CD14-positive monocyte (primary cell): Measurements from ENCODE around the gene CMTM1. TPM values are rescaled to one million over a fixed set of nuclear protein-coding genes. Genes with fewer than 3 reads are reported as not detected.
A peak's percentile ranks its signal among the peaks of the same experiment; 100 is the strongest.

Source experiments
- DNase-seq, 3 donors: peaks; one replicate each; pipeline ENCODE4 v3.0.0-alpha.2; 2011 to 2022
- H2AFZ ChIP-seq: 2 replicates; pipeline ENCODE4 v1.6.0; 2012; ENCODE audit warnings: mild to moderate bottlenecking, low read depth, low read length, inconsistent platforms; ENCODE audit not compliant: insufficient read depth, poor library complexity, severe bottlenecking
- H3K27ac ChIP-seq, 2 donors: 1 replicate in 1 of 2; 2 replicates in 1 of 2; pipeline ENCODE4 v1.5.1; 2012 to 2013; ENCODE audit warnings: low read length in 2 of 2, control low read depth in 1 of 2, inconsistent platforms in 1 of 2, low read depth in 1 of 2, mild to moderate bottlenecking in 1 of 2
- H3K27me3 ChIP-seq, 2 donors: one replicate each; pipeline versions ENCODE4 v1.6.0 to v1.6.1; 2011 to 2013; ENCODE audit warnings: low read length in 2 of 2; ENCODE audit not compliant: control insufficient read depth in 2 of 2, insufficient read depth in 2 of 2
- H3K36me3 ChIP-seq, 2 donors: replicated peaks in 1 of 2; 1 replicate in 1 of 2; 2 replicates in 1 of 2; pipeline versions ENCODE4 v1.5.1 to v1.6.1; 2012 to 2013; ENCODE audit warnings: low read length in 2 of 2, control low read depth in 1 of 2, inconsistent platforms in 1 of 2, mild to moderate bottlenecking in 1 of 2; ENCODE audit not compliant: insufficient read depth in 2 of 2, control insufficient read depth in 1 of 2
- H3K4me1 ChIP-seq, 2 donors: 1 replicate in 1 of 2; 2 replicates in 1 of 2; pipeline versions ENCODE4 v1.5.1 to v1.6.1; 2012 to 2013; ENCODE audit warnings: low read length in 2 of 2, control low read depth in 1 of 2, inconsistent platforms in 1 of 2, mild to moderate bottlenecking in 1 of 2, moderate library complexity in 1 of 2; ENCODE audit not compliant: insufficient read depth in 2 of 2, control insufficient read depth in 1 of 2
- H3K4me2 ChIP-seq: replicated peaks from 2 replicates; pipeline ENCODE3; 2012; ENCODE audit warnings: low read length, moderate library complexity, mild to moderate bottlenecking; ENCODE audit not compliant: poor library complexity, severe bottlenecking; ENCODE audit errors: extremely low read depth
- H3K4me3 ChIP-seq, 3 experiments: fragments of 200-600 bp in 1 of 3; sonication (generic) in 1 of 3; replicated peaks in 1 of 3; 1 replicate in 2 of 3; 2 replicates in 1 of 3; pipeline ENCODE4 v1.5.1; 2011 to 2013; ENCODE audit warnings: low read length in 3 of 3, mild to moderate bottlenecking in 3 of 3, control low read depth in 2 of 3, low read depth in 2 of 3, inconsistent platforms in 1 of 3, moderate library complexity in 1 of 3
- H3K79me2 ChIP-seq: 2 replicates; pipeline ENCODE4 v1.6.0; 2012; ENCODE audit warnings: mild to moderate bottlenecking, control low read depth, inconsistent platforms, low read length, moderate library complexity; ENCODE audit not compliant: insufficient read depth
- H3K9ac ChIP-seq: 2 replicates; pipeline ENCODE4 v1.6.0; 2017; ENCODE audit warnings: low read length, mild to moderate bottlenecking; ENCODE audit not compliant: insufficient read depth, poor library complexity, severe bottlenecking
- H3K9me3 ChIP-seq, 2 donors: replicated peaks in 1 of 2; 1 replicate in 1 of 2; 2 replicates in 1 of 2; pipeline versions ENCODE4 v1.5.1 to v1.6.1; 2012 to 2013; ENCODE audit warnings: low read length in 2 of 2, control low read depth in 1 of 2; ENCODE audit not compliant: control insufficient read depth in 1 of 2, insufficient read depth in 1 of 2
- H4K20me1 ChIP-seq: 2 replicates; pipeline ENCODE4 v1.6.0; 2012; ENCODE audit warnings: mild to moderate bottlenecking, low read length, control low read depth, moderate library complexity; ENCODE audit not compliant: insufficient read depth
- H3K27ac Mint-ChIP-seq, 7 donors: one replicate each; pipeline ENCODE4 v1.8.0; 2020; ENCODE audit warnings: mild to moderate bottlenecking in 7 of 7, mixed read lengths in 7 of 7, moderate library complexity in 6 of 7, inconsistent platforms in 2 of 7
- H3K27me3 Mint-ChIP-seq, 3 donors: one replicate each; pipeline ENCODE4 v1.8.0; 2021 to 2022; ENCODE audit warnings: low read depth in 3 of 3, mild to moderate bottlenecking in 3 of 3, mixed read lengths in 3 of 3, moderate library complexity in 3 of 3, inconsistent platforms in 1 of 3
- H3K36me3 Mint-ChIP-seq, 2 donors: one replicate each; pipeline ENCODE4 v1.8.0; 2020; ENCODE audit warnings: mixed read lengths in 2 of 2, inconsistent platforms in 1 of 2, mild to moderate bottlenecking in 1 of 2
- H3K4me1 Mint-ChIP-seq: one replicate; pipeline ENCODE4 v1.8.0; 2020; ENCODE audit warnings: mild to moderate bottlenecking, mixed read lengths
- H3K4me3 Mint-ChIP-seq, 2 donors: one replicate each; pipeline ENCODE4 v1.8.0; 2020; ENCODE audit warnings: mild to moderate bottlenecking in 2 of 2, mixed read lengths in 2 of 2, moderate library complexity in 1 of 2
- H3K9me3 Mint-ChIP-seq, 7 donors: one replicate each; pipeline ENCODE4 v1.8.0; 2020 to 2022; ENCODE audit warnings: mixed read lengths in 7 of 7, mild to moderate bottlenecking in 6 of 7, moderate library complexity in 6 of 7, inconsistent platforms in 2 of 7
- CTCF ChIP-seq: fragments of 200-600 bp; IDR thresholded peaks from one replicate; pipeline ENCODE4 v1.8.0; 2022; ENCODE audit warnings: antibody characterized with exemption, mild to moderate bottlenecking
- WGBS: methylation state at CpG from one replicate; pipeline ENCODE4 v1.1.5; 2013; ENCODE audit warnings: missing lambda C conversion rate; ENCODE audit not compliant: insufficient coverage; 5-methylcytosine and 5-hydroxymethylcytosine counted together
- intact Hi-C, 2 donors: fragments of 100-400 bp; cut with micrococcal nuclease; formaldehyde crosslinking; loops; one replicate each; pipeline versions ENCODE4 v1.15.0 to v1.15.1; 2023
- polyA plus RNA-seq, 3 donors: library from polyadenylated mRNA; depleted of rRNA in 1 of 3; unstranded in 2 of 3; stranded (reverse) in 1 of 3; fragments of 300-500 nt in 2 of 3; fragments of >200 nt in 1 of 3; fragmentation: Illumina TruSeq in 2 of 3; gene quantifications; 1 replicate in 2 of 3; 2 replicates in 1 of 3; pipeline ENCODE4 v1.2.3, GENCODE V29; 2012 to 2021

Gene CMTM1
- polyA plus RNA-seq, 3 donors = 1.6 to 3.3 (median 2.5) TPM

- H3K4me1 ChIP-seq = peaks cover 7 to 17% of the 10 kb centered on the region in 2 donors
- H2AFZ ChIP-seq = no peak overlapping the region
- H3K9ac ChIP-seq = no peak overlapping the region
- H3K4me3 ChIP-seq = no peak overlapping the region
- intact Hi-C loops = loop anchor here in 1 of 2 donors (5.0 kb wide), 1 partner anchor 34 kb away; the partner anchor contains the start of gene CMTM3
- DNase-seq = no peak
- H3K27ac ChIP-seq = no peak overlapping the region
- H3K9me3 ChIP-seq = no peaks in the 10 kb centered on the region
- peaks cover 39 to 47% of the 10 kb centered on the region in 2 donors for H3K36me3 ChIP-seq
- peaks cover 28% of the 10 kb centered on the region for H3K79me2 ChIP-seq
- H3K4me1 Mint-ChIP-seq = peaks cover 18% of the 10 kb centered on the region
- no peak overlapping the region for H3K27ac Mint-ChIP-seq
- no peak overlapping the region for H3K4me2 ChIP-seq
- peaks cover 0 to 4% (median 0%) of the 10 kb centered on the region in 7 donors for H3K9me3 Mint-ChIP-seq
- H3K27me3 ChIP-seq = no peaks in the 10 kb centered on the region
- H4K20me1 ChIP-seq = peaks cover 47% of the 10 kb centered on the region
- 100% methylated on average over 1 of the region's 2 CpGs for WGBS
- peaks cover 54 to 69% of the 10 kb centered on the region in 2 donors for H3K36me3 Mint-ChIP-seq
- no peak overlapping the region for H3K4me3 Mint-ChIP-seq
- no peak for TF ChIP-seq CTCF
- no peaks in the 10 kb centered on the region for H3K27me3 Mint-ChIP-seq
Observed at GRCh38 chr16:66568355-66568754, 2.1 kb downstream of the CMTM1 start.

- intact Hi-C loops = loop anchor here in 1 of 2 donors (5.0 kb wide), 1 partner anchor 33 kb away; the partner anchor contains the start of gene CMTM3
- WGBS = no CpG with 5 or more reads among the region's 1 CpG
- no peak overlapping the region for H3K4me2 ChIP-seq
Observed at GRCh38 chr16:66569131-66569530, 2.9 kb downstream of the CMTM1 start.

More at GRCh38 chr16:66569131-66569530, 2.9 kb downstream of the CMTM1 start:
- Histone ChIP-seq H3K9ac (no peak overlapping the region), H3K4me1 (peaks cover 7 to 17% of the 10 kb centered on the region in 2 donors), H3K79me2 (peaks cover 21% of the 10 kb centered on the region), H2AFZ (no peak overlapping the region), H3K4me3 (no peak overlapping the region), H3K9me3 (no peaks in the 10 kb centered on the region), H4K20me1 (peaks cover 39% of the 10 kb centered on the region), H3K36me3 (peaks cover 31 to 40% of the 10 kb centered on the region in 2 donors), H3K27me3 (no peaks in the 10 kb centered on the region), H3K27ac (no peak overlapping the region)
- Mint-ChIP-seq H3K27ac (peak overlapping the region in 2 of 7 donors; percentile 0 to 27), H3K36me3 (peaks cover 47 to 61% of the 10 kb centered on the region in 2 donors), H3K4me1 (peaks cover 18% of the 10 kb centered on the region), H3K9me3 (peaks cover 0 to 4% (median 0%) of the 10 kb centered on the region in 7 donors), H3K4me3 (no peak overlapping the region), H3K27me3 (no peaks in the 10 kb centered on the region)
- no peak for TF ChIP-seq CTCF
- no peak for DNase-seq
